Colon (tissue), 2 donors: ENCODE measurements around the gene JPT1.

Source experiments
- FAIRE-seq: peaks from 2 replicates; lab custom pipeline; 2012; peaks lifted over from hg19 to GRCh38; lab: Jason Lieb, UNC
- donor health status: control.
- donor health status: control.

Gene JPT1

DNA sequence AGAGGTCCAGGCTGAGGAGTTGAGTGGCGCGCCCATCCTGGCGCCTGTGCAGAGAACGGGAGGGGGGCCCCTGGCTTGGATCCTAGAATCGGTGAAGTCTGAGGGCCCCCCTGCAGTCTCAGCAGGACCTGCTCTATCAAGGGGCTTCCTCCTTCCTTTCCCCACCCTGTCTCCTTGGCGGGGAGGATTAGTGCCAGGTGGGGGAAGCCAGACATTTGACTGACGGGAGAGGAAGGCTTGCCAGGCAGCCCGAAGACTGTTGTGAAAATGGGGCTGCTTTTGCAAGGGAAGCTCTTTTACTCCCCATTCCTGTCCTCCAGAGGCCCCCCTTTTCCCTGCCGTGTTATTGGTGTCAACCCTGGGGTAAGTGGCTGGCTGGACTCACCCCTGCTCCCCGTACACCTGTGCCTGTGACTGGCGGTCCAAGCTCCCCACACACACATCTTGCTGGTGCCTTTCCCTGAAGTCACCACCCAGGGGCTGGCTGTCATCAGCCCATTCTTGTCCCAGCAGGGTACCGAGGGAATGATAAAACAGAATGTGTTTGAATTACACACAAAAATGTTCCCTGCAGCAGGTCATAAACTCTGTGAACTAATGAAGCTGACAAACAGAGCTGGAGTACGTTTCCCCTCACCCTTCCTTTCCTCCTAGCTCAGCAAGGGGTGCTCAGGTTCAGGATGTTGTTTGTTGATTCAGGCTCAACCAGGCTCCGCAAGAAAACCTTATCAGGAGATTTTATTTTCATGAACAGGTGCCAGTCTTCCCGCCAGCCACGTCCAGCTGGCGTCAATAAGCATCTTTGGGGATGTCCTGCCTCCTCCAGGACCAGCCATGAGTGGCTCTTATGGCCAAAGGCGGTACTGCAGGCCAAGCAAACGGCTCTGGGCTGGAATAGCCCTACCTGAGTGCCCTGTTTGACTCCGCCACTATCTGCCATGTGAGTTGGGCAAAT is 48.9 kb downstream of the JPT1 start:
- FAIRE-seq, result no peak

DNA sequence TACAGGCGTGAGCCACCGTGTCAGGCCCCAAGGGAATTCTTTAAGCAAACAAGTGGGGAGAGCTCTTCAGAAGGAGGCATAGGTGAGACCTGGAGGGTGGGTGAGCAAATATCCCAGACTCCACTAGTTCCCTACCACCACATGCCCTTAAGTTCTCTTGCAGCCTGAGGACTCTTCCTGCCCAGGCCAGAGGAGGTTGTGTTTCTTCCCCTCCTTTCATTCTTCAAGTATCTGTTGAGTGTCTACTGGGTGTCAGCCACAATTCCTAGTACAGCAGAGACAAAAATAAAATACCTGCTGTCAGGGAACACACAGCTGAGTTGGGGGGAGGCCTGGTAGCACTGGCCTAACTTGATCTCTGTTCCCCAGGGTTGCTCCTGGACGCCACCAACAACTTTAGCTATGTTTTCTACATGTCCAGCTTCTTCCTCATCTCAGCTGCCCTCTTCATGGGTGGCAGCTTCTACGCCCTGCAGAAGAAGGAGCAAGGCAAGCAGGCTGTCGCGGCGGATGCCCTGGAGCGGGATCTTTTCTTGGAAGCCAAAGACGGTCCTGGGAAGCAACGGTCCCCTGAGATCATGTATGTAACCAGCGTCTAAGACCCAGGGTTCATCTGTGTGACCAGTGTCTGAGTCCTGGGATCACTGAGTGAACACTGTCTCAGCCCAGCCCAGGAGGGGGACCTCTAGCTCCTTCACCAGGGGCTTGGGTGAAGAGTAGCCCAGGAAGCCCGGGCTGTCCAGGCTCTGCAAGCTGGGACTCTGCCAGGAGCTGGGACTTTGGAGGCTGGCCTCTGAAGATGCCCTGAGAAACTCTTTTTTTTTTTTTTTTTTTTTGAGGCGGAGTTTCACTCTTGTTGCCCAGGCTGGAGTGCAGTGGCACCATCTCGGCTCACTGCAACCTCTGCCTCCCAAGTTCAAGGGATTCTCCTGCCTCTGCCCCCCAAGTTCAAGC is 50.4 kb downstream of the JPT1 start:
- no peak for FAIRE-seq

- no peak for FAIRE-seq
Measured at GRCh38 chr17:75102385-75102821, 51.9 kb downstream of the JPT1 start.

DNA sequence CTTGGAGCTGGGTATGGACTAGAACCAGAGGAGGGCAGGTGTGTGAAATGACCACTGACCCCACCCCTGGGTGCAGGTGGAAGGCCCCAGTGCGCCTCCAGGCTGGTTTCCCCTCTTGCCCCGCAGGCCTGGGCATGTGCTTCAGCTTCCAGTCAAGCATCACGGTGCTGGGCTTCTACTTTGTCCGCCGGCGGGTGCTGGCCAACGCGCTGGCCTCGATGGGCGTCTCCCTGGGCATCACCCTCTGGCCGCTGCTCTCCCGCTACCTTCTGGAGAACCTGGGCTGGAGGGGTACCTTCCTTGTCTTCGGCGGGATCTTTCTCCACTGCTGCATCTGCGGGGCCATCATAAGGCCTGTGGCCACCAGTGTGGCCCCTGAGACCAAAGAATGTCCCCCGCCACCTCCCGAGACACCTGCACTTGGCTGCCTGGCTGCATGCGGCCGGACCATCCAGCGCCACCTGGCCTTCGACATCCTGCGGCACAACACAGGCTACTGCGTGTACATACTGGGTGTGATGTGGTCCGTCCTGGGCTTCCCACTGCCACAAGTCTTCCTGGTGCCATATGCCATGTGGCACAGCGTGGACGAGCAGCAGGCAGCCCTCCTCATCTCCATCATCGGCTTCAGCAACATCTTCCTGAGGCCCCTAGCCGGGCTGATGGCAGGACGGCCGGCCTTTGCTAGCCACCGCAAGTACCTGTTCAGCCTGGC is 54.3 kb downstream of the JPT1 start:
- no peak for FAIRE-seq

DNA sequence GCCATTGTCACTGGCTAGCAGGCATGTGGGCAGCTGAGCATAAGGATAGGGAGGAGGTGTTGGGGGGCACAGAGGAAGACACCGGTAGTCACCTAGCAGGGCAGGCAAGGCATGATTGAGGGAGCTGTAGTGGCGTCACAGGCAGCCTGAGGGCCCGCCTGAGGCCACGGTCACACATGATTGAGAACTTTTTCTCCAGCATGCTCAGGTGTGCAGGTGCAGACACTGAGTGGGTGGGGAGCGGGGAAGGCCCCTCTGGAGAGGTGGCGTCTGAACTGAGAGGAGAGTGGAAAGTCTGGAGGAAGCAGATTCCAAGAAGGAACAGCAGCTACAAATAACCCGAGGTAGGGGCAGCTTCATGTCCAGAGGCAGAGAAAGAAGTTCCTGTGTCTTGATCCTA is 55.5 kb downstream of the JPT1 start:
- no peak for FAIRE-seq

- no peak for FAIRE-seq
Measured at GRCh38 chr17:75097865-75098264, 56.4 kb downstream of the JPT1 start.

GRCh38 chr17:75096082-75096625 is 58.2 kb downstream of the JPT1 start:
- FAIRE-seq, result no peak

DNA sequence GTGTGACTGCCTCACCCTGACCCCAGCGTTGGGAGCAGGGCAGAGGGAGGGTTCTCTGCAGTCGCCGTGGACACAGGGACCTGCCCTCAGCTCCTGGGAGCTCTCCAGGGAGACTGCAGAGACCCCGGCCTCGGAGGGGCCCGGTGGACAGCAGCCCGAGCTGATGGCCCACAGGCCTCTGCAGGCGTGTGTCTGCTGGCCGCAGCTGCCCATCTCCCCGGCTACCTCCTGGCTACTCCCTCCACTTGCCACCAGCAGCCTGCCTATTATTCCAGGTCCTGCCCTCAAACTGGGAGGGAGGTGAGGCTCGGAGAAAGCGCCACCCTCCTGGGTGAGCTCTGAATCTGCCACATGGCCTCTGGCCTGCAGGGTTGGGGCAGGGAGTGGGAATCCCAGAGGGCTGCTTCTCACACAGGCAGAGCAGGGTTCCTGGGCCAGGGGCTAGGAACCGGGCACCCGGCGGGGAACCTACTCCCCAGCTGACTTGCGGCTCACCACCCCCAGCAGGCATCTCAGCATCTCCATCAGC is 59.4 kb downstream of the JPT1 start:
- no peak for FAIRE-seq

- FAIRE-seq, result no peak
Measured at GRCh38 chr17:75093548-75094158, 60.7 kb downstream of the JPT1 start.

DNA sequence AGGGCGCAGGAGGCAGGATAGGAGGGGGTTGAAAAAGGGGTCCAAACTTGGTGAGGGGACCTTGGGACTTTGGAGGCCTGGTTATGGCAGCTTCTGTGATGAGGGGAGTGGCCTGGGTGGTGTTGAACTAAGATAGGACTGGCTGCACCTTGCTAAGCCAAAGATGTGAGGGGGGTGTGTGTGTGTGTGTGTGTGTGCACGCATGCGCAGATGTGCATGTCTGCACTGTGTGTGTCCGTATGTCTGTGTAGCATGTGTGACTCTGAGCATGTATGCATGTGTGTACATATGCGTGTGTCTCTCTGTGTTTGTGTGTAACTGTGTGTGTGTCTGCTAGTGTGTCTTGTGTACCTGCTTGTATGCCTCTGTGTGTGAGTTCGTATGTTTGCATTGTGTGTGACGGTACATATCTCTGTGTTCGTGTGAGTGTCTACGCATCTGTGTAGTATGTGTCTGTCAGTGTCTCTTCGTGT is 62.4 kb downstream of the JPT1 start:
- no peak for FAIRE-seq

- no peak for FAIRE-seq
Measured at GRCh38 chr17:75090871-75091854, 63.1 kb downstream of the JPT1 start.

DNA sequence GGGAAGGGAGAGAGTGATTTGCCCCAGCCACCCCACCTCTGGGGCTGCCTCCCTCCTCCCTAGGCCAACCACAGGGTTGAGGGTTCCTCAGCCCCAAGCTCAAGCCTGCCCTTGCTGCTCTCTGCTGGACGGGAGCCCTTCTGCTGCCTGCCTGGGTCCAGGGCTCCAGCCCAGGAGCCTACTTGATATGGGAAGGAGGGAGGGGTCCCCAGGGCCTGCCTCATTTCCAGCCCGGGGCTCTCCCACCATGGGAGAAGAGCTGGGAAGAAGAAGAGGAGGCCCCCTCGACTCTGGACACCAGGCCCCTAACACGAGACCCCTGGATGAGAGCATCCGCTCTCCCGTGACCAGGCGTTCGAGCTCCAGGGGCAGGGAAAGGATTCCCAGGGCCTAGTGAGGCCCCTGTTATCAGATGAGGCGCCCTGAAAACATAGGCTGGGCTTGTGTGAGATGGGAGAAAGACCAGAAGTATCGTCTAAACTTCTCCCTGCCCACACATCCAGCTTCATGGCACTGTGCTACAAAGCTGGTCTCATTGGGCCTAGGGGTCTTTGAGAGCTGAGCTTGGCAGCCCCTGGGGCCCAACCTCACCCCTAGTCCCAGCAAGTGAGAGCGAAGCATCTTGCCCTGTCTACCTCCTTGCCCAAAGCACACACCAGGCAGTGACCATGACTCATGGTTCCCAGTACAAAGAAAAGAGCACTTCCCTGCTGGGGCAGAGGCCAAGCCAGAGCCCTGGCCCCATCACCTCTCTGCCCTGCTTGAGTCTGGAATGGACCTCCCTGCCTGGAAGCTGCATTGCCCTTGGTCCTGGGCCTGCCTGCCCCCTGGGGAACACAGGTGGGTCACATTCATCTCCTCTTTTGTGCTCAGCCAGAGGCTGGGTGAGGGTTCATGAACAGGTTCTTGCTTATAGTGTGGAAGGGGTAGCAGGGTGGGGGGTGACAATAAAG is 65.6 kb downstream of the JPT1 start:
- no peak for FAIRE-seq

- FAIRE-seq, result no peak
Measured at GRCh38 chr17:75087558-75088453, 66.5 kb downstream of the JPT1 start, which contains the start of gene SLC16A5. SLC16A5 (plus strand) TSS chr17:75087954; CDS start chr17:75093637, 5,683 bp downstream.

- FAIRE-seq, result no peak
Measured at GRCh38 chr17:75087182-75087557, 67.1 kb downstream of the JPT1 start.

DNA sequence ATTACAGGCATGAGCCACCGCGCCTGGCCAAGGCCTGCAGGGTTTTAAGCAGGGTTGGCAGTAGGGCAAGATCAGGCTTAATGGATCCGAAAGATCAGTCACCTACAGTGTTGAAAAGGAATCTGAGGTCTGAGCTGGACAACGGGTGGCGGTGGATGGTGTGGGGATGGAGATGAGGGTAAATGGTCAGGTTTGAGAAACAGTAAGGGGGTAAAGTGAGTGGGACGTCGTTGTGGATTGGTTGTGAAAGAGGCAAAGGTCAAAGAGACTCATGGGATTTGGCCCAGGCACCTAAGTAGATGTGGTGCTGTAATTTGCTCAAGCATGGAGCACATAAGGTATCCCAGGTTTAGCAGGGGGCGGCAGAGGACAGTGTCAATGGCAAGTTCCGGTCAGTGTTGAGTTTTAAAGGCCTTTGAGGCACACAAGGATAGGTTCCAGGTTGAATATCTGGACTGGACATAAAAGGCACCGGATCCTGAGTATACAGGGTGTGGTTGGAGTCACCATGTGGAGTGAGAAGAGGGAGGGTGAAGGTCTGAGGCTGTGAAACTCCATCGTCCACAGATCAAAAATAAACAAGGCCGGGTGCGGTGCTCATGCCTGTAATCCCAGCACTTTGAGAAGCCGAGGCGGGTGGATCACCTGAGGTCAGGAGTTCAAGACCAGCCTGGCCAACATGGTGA is 67.7 kb downstream of the JPT1 start:
- FAIRE-seq, result no peak
